Stimulated activated naive B cell treated with anti-CD40 and anti-IgM and Interleukin-4, amounts not matched to agents 10 μg/mL and 1 μg/mL and 100 μg/mL, for 72 hours (primary cell): Measurements from ENCODE around the gene XG.
"Not testable (repeated sequence)": the region's sequence is repeated elsewhere in the genome, so short reads cannot be mapped to it uniquely, and the experiment has no call there.

ENCODE experiments used
- ATAC-seq, 2 donors: fragments of 150-1000 bp; cut with Tn5 transposase; replicated peaks; 2 replicates each; pipeline ENCODE4 v1.10.0; 2021; ENCODE audit warnings: moderate library complexity in 1 of 2
- DNase-seq: peaks from one replicate; pipeline ENCODE4 v3.0.0; 2021
- H3K27ac Mint-ChIP-seq: one replicate; pipeline ENCODE4 v1.8.0; 2022; ENCODE audit warnings: mild to moderate bottlenecking, mixed read lengths
- H3K27me3 Mint-ChIP-seq, 2 donors: one replicate each; pipeline ENCODE4 v1.8.0; 2022; ENCODE audit warnings: mixed read lengths in 2 of 2
- H3K36me3 Mint-ChIP-seq, 2 donors: one replicate each; pipeline ENCODE4 v1.8.0; 2022; ENCODE audit warnings: mixed read lengths in 2 of 2, mild to moderate bottlenecking in 1 of 2
- H3K4me1 Mint-ChIP-seq, 2 donors: one replicate each; pipeline ENCODE4 v1.8.0; 2022; ENCODE audit warnings: mixed read lengths in 2 of 2, mild to moderate bottlenecking in 1 of 2
- H3K4me3 Mint-ChIP-seq, 2 donors: one replicate each; pipeline ENCODE4 v1.8.0; 2022; ENCODE audit warnings: mild to moderate bottlenecking in 2 of 2, mixed read lengths in 2 of 2, moderate library complexity in 1 of 2
- H3K9me3 Mint-ChIP-seq, 2 donors: one replicate each; pipeline ENCODE4 v1.8.0; 2022; ENCODE audit warnings: mixed read lengths in 2 of 2, mild to moderate bottlenecking in 1 of 2

XG gene

DNA sequence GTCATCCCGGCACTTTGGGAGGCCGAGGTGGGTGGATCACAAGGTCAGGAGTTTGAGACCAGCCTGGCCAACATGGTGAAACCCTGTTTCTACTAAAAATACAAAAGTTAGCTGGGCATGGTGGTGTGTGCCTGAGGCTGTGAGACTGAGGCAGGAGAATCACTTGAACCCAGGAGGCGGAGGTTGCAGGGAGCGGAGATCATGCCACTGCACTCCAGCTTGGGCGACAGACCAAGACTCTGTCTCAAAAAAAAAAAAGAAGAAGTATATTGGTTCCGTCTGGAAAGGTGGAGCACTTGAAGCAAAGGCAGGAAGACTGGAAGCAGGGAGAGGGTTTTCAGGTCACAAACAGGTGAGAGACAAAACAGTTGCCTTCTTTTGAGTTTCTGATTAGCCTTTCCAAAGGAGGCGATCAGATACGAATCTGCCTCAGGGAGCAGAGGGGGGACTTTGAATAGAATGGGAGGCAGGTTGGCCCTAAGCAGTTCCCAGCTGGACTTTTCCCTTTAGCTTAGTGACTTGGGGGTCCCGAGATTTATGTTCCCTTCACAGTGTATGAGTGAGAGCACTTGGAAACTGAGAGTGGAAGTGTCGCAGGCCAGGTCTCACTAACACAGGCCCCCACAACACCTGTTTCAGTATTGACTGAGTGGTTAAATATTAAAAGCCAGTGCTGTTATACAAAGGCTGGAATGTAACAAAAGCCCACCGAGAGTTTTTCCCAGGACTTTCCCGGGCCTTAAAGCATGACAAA is 28.8 kb downstream of the XG start:
- H3K36me3 Mint-ChIP-seq, H3K4me3 Mint-ChIP-seq: not testable (repeated sequence)

DNA sequence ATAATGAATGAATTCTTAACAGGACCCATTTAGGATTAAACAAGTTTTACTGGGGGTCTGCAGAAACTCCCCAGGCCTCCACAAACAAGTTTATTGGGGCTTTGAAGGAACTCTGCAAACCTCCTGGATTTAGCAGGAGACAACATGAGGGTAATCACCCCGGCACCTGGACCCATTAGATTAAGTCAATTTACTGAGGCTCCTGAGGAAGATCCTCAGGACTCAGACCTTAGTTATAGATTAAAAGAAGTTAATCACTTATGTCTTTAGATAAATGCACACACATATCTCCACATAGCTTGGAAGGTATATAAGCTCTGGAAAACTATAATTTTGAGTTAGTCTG is 29.4 kb downstream of the XG start:
- DNase-seq, result no peak
- no peaks in the 10 kb centered on the region for H3K36me3 Mint-ChIP-seq
- no peak overlapping the region for H3K4me3 Mint-ChIP-seq
- no peak for ATAC-seq
- no peaks in the 10 kb centered on the region for H3K9me3 Mint-ChIP-seq
- H3K27ac Mint-ChIP-seq, result no peak overlapping the region
- peaks cover 14 to 15% of the 10 kb centered on the region in 2 donors for H3K27me3 Mint-ChIP-seq
- H3K4me1 Mint-ChIP-seq, result no peaks in the 10 kb centered on the region

More for the DNA sequence above, 28.8 kb downstream of the XG start:
- H3K9me3 Mint-ChIP-seq, ATAC-seq, H3K4me1 Mint-ChIP-seq, DNase-seq, H3K27ac Mint-ChIP-seq: not testable (repeated sequence)
- H3K27me3 Mint-ChIP-seq, result peaks cover 14 to 15% of the 10 kb centered on the region in 2 donors

DNA sequence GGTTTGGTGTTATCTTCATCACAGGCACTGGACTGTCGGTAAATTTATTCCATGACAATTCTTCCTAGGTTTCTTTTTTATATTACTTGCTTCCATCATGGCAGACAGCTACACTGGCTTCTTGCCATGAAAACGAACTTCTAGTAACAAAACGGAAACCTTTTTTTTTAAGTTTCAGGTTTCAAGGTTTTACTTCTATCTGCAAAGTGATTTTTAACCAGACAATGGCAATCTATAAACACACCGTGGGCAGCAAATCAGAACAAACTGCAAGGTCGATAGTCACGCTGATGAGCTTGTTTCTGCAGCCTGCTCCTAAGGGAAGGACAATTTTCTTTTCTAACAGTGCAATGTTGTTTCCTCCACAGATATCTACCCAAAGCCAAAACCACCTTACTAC is 29.9 kb downstream of the XG start:
- H3K4me1 Mint-ChIP-seq, result no peaks in the 10 kb centered on the region
- H3K27ac Mint-ChIP-seq, result no peak overlapping the region
- H3K4me3 Mint-ChIP-seq, result no peak overlapping the region
- ATAC-seq (no peak), DNase-seq (no peak)
- peaks cover 15 to 17% of the 10 kb centered on the region in 2 donors for H3K27me3 Mint-ChIP-seq
- H3K36me3 Mint-ChIP-seq, result no peaks in the 10 kb centered on the region
- no peaks in the 10 kb centered on the region for H3K9me3 Mint-ChIP-seq

DNA sequence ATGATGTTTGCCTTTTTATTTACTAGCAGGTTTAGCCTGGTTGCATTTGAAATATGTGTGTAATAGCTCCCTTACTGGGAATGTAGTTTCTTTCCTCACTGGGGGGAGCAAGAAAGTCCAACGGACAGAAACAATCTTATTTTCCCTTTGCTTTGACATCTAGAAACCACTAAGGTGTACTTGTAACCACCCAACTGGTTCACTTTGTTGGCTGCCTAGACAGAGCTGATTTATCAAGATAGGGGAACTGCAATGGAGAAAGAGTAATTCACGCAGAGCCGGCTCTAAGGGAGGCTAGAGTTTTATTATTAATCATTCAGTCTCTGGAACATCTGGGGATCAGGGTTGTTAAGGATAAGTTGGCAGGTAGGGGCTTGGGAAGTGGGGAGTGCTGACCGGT is 30.3 kb downstream of the XG start:
- ATAC-seq (no peak), DNase-seq (no peak)
- Mint-ChIP-seq H3K4me1 (no peaks in the 10 kb centered on the region), H3K4me3 (no peak overlapping the region), H3K36me3 (no peaks in the 10 kb centered on the region), H3K9me3 (no peaks in the 10 kb centered on the region), H3K27me3 (peaks cover 12 to 22% of the 10 kb centered on the region in 2 donors), H3K27ac (no peak overlapping the region)

DNA sequence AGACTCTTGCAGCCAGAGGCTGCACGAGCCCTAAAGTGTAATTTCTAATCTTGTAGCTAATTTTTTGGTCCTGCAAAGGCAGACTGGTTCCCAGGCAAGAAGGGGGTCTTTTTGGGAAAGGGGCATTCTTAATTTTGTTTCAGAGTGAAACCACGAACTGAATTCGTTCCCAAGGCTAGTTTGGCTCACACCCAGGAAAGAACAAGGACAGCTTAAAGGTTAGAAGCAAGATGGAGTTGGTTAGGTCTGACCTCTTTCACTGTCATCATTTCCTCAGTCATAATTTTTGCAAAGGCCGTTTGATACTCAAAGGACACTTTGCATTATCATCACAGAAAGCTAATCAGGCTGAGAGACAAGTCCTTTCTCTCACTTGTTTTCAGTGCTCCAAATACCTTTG is 30.9 kb downstream of the XG start:
- H3K9me3 Mint-ChIP-seq, result no peaks in the 10 kb centered on the region
- peaks cover 8 to 24% of the 10 kb centered on the region in 2 donors for H3K27me3 Mint-ChIP-seq
- H3K36me3 Mint-ChIP-seq, result no peaks in the 10 kb centered on the region
- H3K4me1 Mint-ChIP-seq, result no peaks in the 10 kb centered on the region
- no peak overlapping the region for H3K4me3 Mint-ChIP-seq
- ATAC-seq (no peak), DNase-seq (no peak)
- no peak overlapping the region for H3K27ac Mint-ChIP-seq

DNA sequence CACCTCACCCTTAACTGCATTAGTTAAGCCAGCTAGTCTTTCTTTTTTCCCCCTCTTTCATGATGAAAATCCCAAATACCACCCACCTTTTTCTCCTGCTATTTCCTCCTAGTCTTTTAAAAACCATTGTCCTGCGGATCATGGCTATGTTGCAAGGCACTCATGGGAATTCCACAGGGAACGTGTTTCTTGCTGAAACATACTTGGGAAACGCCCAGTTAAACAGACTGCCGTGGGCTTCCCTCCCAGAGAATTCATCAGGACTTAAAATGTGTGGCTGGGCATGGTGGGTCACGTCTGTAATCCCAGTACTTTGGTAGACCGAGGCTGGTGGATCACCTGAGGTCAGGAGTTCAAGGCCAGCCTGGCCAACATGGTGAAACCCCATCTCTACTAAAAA is 32.2 kb downstream of the XG start:
- Mint-ChIP-seq H3K36me3 (no peaks in the 10 kb centered on the region), H3K27me3 (peaks cover 0 to 25% of the 10 kb centered on the region in 2 donors), H3K27ac (no peak overlapping the region), H3K9me3 (no peaks in the 10 kb centered on the region), H3K4me1 (no peaks in the 10 kb centered on the region), H3K4me3 (no peak overlapping the region)
- DNase-seq (no peak), ATAC-seq (no peak)

DNA sequence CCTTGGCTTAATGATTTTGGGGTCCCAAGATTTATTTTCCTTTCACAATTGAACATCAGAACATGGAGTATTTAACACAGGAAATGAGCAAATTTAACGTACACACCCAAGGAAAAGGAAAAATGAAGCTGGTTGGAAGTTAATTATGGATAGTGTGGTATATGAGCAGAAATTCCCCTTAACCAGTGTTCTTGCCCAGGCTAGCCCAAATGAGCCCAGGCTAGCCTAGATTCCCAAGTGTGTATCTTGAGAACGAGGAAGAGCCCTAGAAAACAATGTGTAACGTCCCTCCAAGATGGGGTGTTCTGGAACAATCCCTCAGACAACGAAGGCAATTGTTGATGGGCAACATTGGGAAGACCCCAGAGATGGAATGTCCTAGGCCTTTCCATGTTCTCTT is 33.7 kb downstream of the XG start:
- H3K27me3 Mint-ChIP-seq, result peaks cover 0 to 25% of the 10 kb centered on the region in 2 donors
- DNase-seq (no peak), ATAC-seq (no peak)
- no peaks in the 10 kb centered on the region for H3K4me1 Mint-ChIP-seq
- H3K9me3 Mint-ChIP-seq, result no peaks in the 10 kb centered on the region
- no peaks in the 10 kb centered on the region for H3K36me3 Mint-ChIP-seq
- H3K27ac Mint-ChIP-seq, result no peak overlapping the region
- no peak overlapping the region for H3K4me3 Mint-ChIP-seq

DNA sequence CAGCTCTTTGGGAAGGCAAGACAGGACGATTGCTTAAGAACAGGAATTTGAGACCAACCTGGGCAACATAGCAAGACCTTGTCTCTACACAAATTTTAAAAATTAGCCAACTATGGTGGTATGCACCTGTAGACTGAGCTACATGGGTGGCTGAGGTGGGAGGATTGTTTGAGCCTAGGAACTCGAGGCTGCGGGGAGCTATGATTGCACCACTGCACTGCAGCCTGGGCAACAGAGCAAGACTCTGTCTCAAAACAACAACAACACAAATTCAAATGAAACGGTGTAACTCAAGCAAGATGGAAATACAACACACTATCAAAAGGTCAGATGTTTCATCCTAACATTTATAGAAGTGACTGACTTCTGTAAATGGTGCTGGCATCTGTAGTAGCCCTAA is 37.1 kb downstream of the XG start:
- Mint-ChIP-seq H3K9me3 (no peaks in the 10 kb centered on the region), H3K4me1 (peaks cover 0 to 2% of the 10 kb centered on the region in 2 donors)

DNA sequence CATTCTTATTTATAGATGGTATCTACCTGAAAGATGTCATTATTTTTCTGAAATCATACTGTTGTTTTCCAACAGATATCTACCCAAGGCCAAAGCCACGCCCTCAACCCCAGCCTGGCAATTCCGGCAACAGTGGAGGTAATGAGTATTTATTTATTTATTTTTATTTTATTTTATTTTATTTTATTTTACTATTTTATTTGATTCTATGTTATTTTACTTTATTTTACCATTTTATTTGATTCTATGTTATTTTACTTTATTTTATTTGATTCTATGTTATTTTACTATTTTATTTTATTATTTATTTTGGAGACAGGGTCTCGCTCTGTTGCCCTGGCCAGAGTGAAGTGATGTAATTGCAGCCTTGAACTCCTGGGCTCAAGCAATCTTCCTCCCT is 37.7 kb downstream of the XG start:
- Mint-ChIP-seq H3K27me3 (peaks cover 0 to 29% of the 10 kb centered on the region in 2 donors), H3K27ac (no peak overlapping the region), H3K36me3 (no peaks in the 10 kb centered on the region), H3K4me3 (no peak overlapping the region), H3K9me3 (no peaks in the 10 kb centered on the region), H3K4me1 (peaks cover 0 to 2% of the 10 kb centered on the region in 2 donors)
- ATAC-seq (no peak), DNase-seq (no peak)

More for the DNA sequence above, 37.1 kb downstream of the XG start:
- peaks cover 0 to 27% of the 10 kb centered on the region in 2 donors for H3K27me3 Mint-ChIP-seq
- no peak overlapping the region for H3K27ac Mint-ChIP-seq
- H3K4me3 Mint-ChIP-seq, result no peak overlapping the region
- ATAC-seq (no peak), DNase-seq (no peak)
- no peaks in the 10 kb centered on the region for H3K36me3 Mint-ChIP-seq

DNA sequence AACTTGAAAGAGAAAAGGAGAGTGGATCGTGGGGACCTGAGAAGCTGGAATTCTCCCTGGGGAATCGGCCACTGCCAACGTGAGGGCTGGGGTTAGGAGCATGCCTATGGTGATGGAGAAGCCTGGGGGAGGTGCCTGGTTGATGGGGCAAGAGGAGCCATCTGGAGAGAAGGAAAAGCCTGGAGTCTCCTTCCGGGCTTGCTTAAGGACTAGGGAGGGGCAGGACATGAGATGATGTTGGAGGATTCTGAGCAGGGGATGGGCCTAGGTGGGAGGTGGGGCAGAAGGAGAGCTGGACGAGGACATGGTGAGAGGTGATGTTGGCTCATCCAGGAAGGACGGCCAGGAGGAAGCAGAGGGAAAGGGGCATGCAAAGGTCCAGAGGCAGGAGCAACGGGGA is 41.9 kb downstream of the XG start:
- H3K4me1 Mint-ChIP-seq, result peaks cover 0 to 4% of the 10 kb centered on the region in 2 donors
- ATAC-seq (no peak), DNase-seq (no peak)
- H3K27me3 Mint-ChIP-seq, result peaks cover 0 to 20% of the 10 kb centered on the region in 2 donors
- H3K9me3 Mint-ChIP-seq, result no peaks in the 10 kb centered on the region
- H3K4me3 Mint-ChIP-seq, result no peak overlapping the region
- no peak overlapping the region for H3K27ac Mint-ChIP-seq
- no peaks in the 10 kb centered on the region for H3K36me3 Mint-ChIP-seq

DNA sequence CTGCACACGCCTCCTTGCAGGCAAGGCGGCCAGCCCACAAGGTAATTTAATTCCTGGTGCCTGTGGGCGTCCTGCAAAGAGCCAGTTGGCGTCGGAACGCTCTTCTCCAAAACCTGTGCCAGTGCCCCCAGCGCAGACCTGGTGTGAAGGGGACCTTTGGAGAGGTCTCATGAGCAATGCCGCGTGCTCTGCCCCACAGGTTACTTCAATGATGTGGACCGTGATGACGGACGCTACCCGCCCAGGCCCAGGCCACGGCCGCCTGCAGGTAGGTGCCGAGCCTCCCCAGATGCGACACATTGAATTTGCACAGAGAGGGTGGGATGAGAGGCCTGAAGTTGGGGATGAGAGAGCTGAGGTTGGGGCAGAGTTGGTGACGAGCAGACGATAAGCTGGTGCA is 42.5 kb downstream of the XG start:
- Mint-ChIP-seq H3K27ac (no peak overlapping the region), H3K4me3 (no peak overlapping the region), H3K36me3 (no peaks in the 10 kb centered on the region), H3K4me1 (peaks cover 0 to 4% of the 10 kb centered on the region in 2 donors), H3K9me3 (no peaks in the 10 kb centered on the region), H3K27me3 (peaks cover 0 to 20% of the 10 kb centered on the region in 2 donors)
- no peak for DNase-seq
- ATAC-seq, result no peak

DNA sequence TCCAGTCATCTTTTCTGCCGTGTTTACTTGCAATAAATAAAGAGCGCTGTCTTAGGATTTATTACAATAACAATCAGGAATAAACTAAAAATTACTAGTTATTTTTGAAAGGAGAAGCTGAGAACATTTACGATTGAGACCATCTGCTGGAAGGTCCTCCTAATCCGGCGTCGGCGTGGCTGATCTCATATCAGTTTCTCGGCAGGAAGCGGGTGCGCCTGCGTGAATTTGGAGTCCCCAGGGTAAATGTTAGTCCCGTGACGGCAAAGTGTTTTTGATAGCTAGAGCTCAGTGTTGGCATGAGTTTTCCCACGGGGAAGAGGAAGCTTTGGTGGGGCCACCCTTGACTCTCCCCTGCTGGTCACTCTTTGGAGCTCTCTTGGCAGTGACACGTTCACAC is 45.0 kb downstream of the XG start:
- ATAC-seq, H3K36me3 Mint-ChIP-seq, DNase-seq, H3K4me1 Mint-ChIP-seq, H3K9me3 Mint-ChIP-seq, H3K27ac Mint-ChIP-seq, H3K4me3 Mint-ChIP-seq: not testable (repeated sequence)
- H3K27me3 Mint-ChIP-seq, result peaks cover 0 to 20% of the 10 kb centered on the region in 2 donors

DNA sequence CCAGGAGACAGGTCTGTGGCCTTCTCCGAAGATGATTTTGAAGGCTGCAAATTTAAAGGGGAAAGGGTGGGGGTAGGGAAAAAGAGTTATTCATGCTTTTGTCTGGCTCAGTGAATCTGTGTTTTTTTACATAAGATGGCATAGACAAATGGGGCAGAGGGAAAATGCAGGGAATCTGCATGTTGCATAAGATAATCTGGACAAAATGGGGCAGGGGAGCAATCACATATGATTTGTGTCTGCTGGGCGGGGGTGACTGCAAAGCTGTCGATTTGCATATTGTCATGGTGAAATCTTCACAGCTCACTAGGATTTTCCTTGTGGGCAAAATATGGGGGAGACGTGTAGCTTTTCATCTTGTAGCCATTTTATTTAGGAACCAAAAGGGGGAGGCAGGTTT is 47.5 kb downstream of the XG start:
- peaks cover 0 to 12% of the 10 kb centered on the region in 2 donors for H3K27me3 Mint-ChIP-seq

DNA sequence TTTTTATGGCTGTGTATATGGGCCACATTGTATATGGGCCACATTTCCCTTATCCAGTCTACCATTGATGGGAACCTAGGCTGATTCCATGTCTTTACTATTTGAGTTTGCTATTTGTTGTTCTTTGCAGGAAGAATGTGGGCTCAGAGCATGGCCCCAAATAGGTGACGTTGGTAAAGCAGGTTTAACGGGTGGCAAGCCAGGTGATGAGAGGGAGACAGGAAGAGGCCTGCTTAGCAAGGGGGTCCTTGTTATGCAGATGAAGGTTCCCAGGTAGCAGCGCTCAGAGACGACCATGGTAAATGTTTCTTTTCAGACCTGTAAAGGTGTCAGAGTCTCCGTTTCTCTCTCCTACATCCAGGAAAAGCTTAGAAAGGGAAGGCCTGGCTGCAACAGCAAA is 48.1 kb downstream of the XG start:
- H3K9me3 Mint-ChIP-seq, H3K4me1 Mint-ChIP-seq, H3K4me3 Mint-ChIP-seq, H3K36me3 Mint-ChIP-seq, DNase-seq, ATAC-seq, H3K27ac Mint-ChIP-seq: not testable (repeated sequence)
- H3K27me3 Mint-ChIP-seq, result peaks cover 0 to 12% of the 10 kb centered on the region in 2 donors

More for the DNA sequence above, 47.5 kb downstream of the XG start:
- Mint-ChIP-seq H3K36me3 (no peaks in the 10 kb centered on the region), H3K27ac (no peak overlapping the region), H3K4me3 (no peak overlapping the region), H3K4me1 (peaks cover 0 to 2% of the 10 kb centered on the region in 2 donors), H3K9me3 (peaks cover 0 to 2% of the 10 kb centered on the region in 2 donors)
- ATAC-seq (no peak), DNase-seq (no peak)

DNA sequence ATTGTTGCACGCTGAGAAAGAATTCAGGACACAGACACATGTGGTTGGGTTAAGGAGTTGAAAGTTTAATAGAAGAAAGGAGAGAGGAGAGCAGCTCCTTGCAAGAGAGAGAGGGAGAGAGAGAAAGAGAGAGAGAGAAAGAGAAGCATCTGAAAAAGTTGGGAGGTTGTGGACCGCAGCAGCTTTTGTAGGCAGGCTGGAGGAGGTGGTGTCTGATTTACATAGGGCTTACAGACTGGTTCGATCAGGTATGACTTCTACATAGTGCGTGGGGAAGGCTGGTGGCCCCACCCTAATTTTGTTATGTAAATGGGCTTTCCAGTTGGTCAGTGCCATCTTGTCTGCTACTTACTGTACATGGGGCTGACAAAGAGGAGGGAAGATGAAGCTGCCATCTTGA is 49.4 kb downstream of the XG start:
- no peak for ATAC-seq
- H3K27me3 Mint-ChIP-seq, result peaks cover 0 to 12% of the 10 kb centered on the region in 2 donors
- H3K27ac Mint-ChIP-seq, result no peak overlapping the region
- DNase-seq, result no peak
- no peaks in the 10 kb centered on the region for H3K36me3 Mint-ChIP-seq
- H3K9me3 Mint-ChIP-seq, result peaks cover 0 to 2% of the 10 kb centered on the region in 2 donors
- H3K4me1 Mint-ChIP-seq, result peaks cover 0 to 2% of the 10 kb centered on the region in 2 donors
- no peak overlapping the region for H3K4me3 Mint-ChIP-seq
